Measurements from ENCODE around the gene CACNA1C. TPM values are rescaled to one million over a fixed set of nuclear protein-coding genes. Genes with fewer than 3 reads are reported as not detected.

CACNA1C gene
- total RNA-seq, 2 donors from 2014 or later, result 0.86 to 6.3 TPM

DNA sequence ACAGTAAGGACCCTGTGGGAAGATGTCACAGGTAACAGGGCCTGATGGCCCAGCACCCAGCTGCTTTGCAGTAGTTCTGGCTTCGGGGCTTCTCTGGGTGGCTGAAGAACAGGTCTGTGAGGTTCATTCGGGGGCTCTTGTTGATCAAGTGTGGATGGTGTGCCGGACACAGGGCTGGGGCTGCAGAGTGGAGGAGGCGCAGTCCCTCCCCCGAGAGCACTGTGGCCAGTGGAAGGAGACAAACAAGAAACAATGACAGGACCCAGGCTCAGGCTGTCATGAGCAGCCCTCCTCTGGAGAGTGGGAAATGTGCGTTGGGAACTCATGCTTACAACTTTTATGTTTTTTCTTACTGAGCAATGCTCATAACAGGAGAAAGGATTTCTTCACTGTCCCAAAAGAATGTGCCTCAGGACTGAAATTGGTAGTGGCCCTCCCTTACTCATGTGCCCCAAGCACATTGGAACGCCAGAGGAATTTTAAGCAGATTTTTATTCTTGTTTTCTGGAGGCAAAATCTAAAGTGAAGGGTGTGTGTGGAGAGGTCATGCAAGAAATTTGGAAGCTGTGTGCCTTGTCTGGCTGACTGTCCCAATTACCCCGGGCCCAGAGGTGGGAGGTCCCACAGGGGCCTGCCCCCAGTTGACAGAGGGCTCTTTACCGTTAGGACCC, 233.8 kb downstream of the CACNA1C start:
- no peaks in the 10 kb centered on the region for H3K27me3 Mint-ChIP-seq (ENCODE audit: insufficient read depth)
- peak; percentile 49 for DNase-seq
- H3K36me3 Mint-ChIP-seq (ENCODE audit: low read depth), result no peaks in the 10 kb centered on the region
- H3K9ac ChIP-seq (ENCODE audit: extremely low read depth, low read length, poor library complexity, severe bottlenecking), result no peak overlapping the region
- peak overlapping the region; percentile 26 for H3K27ac Mint-ChIP-seq
- no peaks in the 10 kb centered on the region for H3K9me3 ChIP-seq (ENCODE audit: control insufficient read depth, low read length)
- peaks cover 5% of the 10 kb centered on the region for H3K9me3 Mint-ChIP-seq
- WGBS, 2 experiments (ENCODE audit: insufficient coverage in 1 of 2, insufficient read length in 1 of 2), result 87 to 90% methylated on average over 3 to 9 of the region's 9 CpGs
- H3K27me3 ChIP-seq (ENCODE audit: control insufficient read depth, insufficient read depth, low read length, poor library complexity, severe bottlenecking), result no peaks in the 10 kb centered on the region
- H3K27ac ChIP-seq (ENCODE audit: low read depth, low read length), result no peak overlapping the region
- no peaks in the 10 kb centered on the region for H3K36me3 ChIP-seq (ENCODE audit: control insufficient read depth, insufficient read depth, low read length)
- H3K4me1 ChIP-seq (ENCODE audit: control insufficient read depth, insufficient read depth, low read length), result no peaks in the 10 kb centered on the region
- H3K4me3 Mint-ChIP-seq, result no peak overlapping the region
- no peak overlapping the region for H3K4me3 ChIP-seq (ENCODE audit: low read length)
- TF ChIP-seq, protein P1, sequence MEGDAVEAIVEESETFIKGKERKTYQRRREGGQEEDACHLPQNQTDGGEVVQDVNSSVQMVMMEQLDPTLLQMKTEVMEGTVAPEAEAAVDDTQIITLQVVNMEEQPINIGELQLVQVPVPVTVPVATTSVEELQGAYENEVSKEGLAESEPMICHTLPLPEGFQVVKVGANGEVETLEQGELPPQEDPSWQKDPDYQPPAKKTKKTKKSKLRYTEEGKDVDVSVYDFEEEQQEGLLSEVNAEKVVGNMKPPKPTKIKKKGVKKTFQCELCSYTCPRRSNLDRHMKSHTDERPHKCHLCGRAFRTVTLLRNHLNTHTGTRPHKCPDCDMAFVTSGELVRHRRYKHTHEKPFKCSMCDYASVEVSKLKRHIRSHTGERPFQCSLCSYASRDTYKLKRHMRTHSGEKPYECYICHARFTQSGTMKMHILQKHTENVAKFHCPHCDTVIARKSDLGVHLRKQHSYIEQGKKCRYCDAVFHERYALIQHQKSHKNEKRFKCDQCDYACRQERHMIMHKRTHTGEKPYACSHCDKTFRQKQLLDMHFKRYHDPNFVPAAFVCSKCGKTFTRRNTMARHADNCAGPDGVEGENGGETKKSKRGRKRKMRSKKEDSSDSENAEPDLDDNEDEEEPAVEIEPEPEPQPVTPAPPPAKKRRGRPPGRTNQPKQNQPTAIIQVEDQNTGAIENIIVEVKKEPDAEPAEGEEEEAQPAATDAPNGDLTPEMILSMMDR (conservative IDR thresholded peaks at IDR 0.05), result no peak
- H3K4me1 Mint-ChIP-seq, result peaks cover 38% of the 10 kb centered on the region

DNA sequence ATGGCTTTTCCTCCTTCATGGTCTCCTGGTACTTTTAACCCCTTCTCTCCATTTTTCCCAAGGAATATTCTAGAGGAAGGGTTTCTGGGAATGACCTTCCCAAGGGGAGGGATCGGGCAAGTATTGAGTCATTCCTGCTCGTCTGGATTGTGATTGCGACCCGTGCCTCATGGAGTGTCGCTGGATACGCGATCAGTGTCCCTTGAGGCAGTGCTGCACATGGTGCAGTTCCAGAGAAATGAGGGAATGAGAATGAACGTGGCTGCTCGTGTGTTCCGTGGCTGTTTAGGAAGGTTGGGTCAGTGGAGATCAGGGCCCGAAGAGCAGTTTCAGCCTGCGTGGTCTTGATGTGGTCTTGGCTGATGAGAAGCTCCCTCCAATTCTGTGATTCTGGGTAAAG, 234.4 kb downstream of the CACNA1C start:
- no peak overlapping the region for H3K9ac ChIP-seq (ENCODE audit: extremely low read depth, low read length, poor library complexity, severe bottlenecking)
- no peaks in the 10 kb centered on the region for H3K27me3 Mint-ChIP-seq (ENCODE audit: insufficient read depth)
- H3K9me3 Mint-ChIP-seq, result peaks cover 2% of the 10 kb centered on the region
- no peaks in the 10 kb centered on the region for H3K9me3 ChIP-seq (ENCODE audit: control insufficient read depth, low read length)
- DNase-seq, result peak; percentile 37
- H3K27me3 ChIP-seq (ENCODE audit: control insufficient read depth, insufficient read depth, low read length, poor library complexity, severe bottlenecking), result no peaks in the 10 kb centered on the region
- no peak overlapping the region for H3K4me3 Mint-ChIP-seq
- no peak overlapping the region for H3K27ac ChIP-seq (ENCODE audit: low read depth, low read length)
- TF ChIP-seq, protein P1 (conservative IDR thresholded peaks at IDR 0.05), result no peak
- H3K4me3 ChIP-seq (ENCODE audit: low read length), result no peak overlapping the region
- no peaks in the 10 kb centered on the region for H3K4me1 ChIP-seq (ENCODE audit: control insufficient read depth, insufficient read depth, low read length)
- peaks cover 36% of the 10 kb centered on the region for H3K4me1 Mint-ChIP-seq
- WGBS, 2 experiments (ENCODE audit: insufficient coverage in 1 of 2, insufficient read length in 1 of 2), result 95 to 96% methylated on average over 9 to 12 of the region's 12 CpGs
- H3K36me3 Mint-ChIP-seq (ENCODE audit: low read depth), result no peaks in the 10 kb centered on the region
- no peak overlapping the region for H3K27ac Mint-ChIP-seq
- no peaks in the 10 kb centered on the region for H3K36me3 ChIP-seq (ENCODE audit: control insufficient read depth, insufficient read depth, low read length)

DNA sequence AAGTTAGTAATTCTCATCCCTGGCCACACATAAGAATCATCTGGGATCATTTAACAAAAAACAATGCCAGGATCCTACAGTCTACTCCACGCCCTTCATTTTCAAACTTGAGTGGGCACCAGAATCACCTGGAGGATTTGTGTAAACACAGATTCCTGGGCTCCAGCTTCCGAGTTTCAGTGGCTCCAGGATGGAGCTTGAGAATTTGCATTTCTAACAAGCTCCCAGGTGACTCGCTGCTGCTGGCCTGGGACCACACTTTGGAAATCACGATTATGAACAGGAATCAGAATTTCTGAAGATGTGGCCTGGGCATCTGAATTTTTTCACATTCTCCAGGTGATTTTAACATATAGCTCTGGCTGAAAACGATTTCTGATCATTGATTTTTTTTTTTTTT, 234.8 kb downstream of the CACNA1C start:
- Mint-ChIP-seq H3K4me3 (no peak overlapping the region), H3K4me1 (peaks cover 32% of the 10 kb centered on the region), H3K27ac (no peak overlapping the region), H3K9me3 (no peaks in the 10 kb centered on the region), H3K27me3 (ENCODE audit: insufficient read depth) (no peaks in the 10 kb centered on the region), H3K36me3 (ENCODE audit: low read depth) (no peaks in the 10 kb centered on the region)
- H3K27me3 ChIP-seq (ENCODE audit: control insufficient read depth, insufficient read depth, low read length, poor library complexity, severe bottlenecking), result no peaks in the 10 kb centered on the region
- WGBS, 2 experiments (ENCODE audit: insufficient coverage in 1 of 2, insufficient read length in 1 of 2), result 84 to 92% methylated on average over 3 to 5 of the region's 5 CpGs
- no peaks in the 10 kb centered on the region for H3K4me1 ChIP-seq (ENCODE audit: control insufficient read depth, insufficient read depth, low read length)
- no peak overlapping the region for H3K4me3 ChIP-seq (ENCODE audit: low read length)
- TF ChIP-seq, protein P1 (conservative IDR thresholded peaks at IDR 0.05), result no peak
- H3K9me3 ChIP-seq (ENCODE audit: control insufficient read depth, low read length), result no peaks in the 10 kb centered on the region
- DNase-seq, result peak; percentile 36
- H3K9ac ChIP-seq (ENCODE audit: extremely low read depth, low read length, poor library complexity, severe bottlenecking), result no peak overlapping the region
- no peaks in the 10 kb centered on the region for H3K36me3 ChIP-seq (ENCODE audit: control insufficient read depth, insufficient read depth, low read length)
- H3K27ac ChIP-seq (ENCODE audit: low read depth, low read length), result no peak overlapping the region

Data from endodermal cell (in vitro differentiated cells).